ENCODE data around the gene FBF1.

- no peak for TF ChIP-seq CTCF (IDR thresholded peaks at IDR 0.05)
- TF ChIP-seq POLR2A (IDR thresholded peaks at IDR 0.05), result no peak
Observed at GRCh38 chr17:75874323-75875181, 66.3 kb downstream of the FBF1 start.
